H9 (cell line): Measurements from ENCODE around the gene SLC24A3. TPM values are rescaled to one million over a fixed set of nuclear protein-coding genes. Genes with fewer than 3 reads are reported as not detected.

Experiments
- DNase-seq: peaks from one replicate; pipeline ENCODE4 v3.0.0-alpha.2; 2017
- H2AFZ ChIP-seq: one replicate; pipeline ENCODE4 v1.6.1; 2013; ENCODE audit warnings: mild to moderate bottlenecking, low read length, control low read depth, moderate library complexity
- H2AK5ac ChIP-seq: 2 replicates; pipeline ENCODE4 v1.6.1; 2013; ENCODE audit warnings: low read length, control low read depth, mixed read lengths; ENCODE audit not compliant: insufficient read length
- H2BK120ac ChIP-seq: one replicate; pipeline ENCODE4 v1.6.1; 2013; ENCODE audit warnings: low read depth, mild to moderate bottlenecking, low read length, control low read depth, inconsistent platforms; ENCODE audit not compliant: poor library complexity, severe bottlenecking
- H2BK12ac ChIP-seq: 2 replicates; pipeline ENCODE4 v1.6.1; 2013; ENCODE audit warnings: low read length, control low read depth, mixed read lengths, low read depth; ENCODE audit not compliant: insufficient read length
- H2BK15ac ChIP-seq: 2 replicates; pipeline ENCODE4 v1.6.1; 2013; ENCODE audit warnings: low read depth, low read length, control low read depth
- H2BK20ac ChIP-seq: one replicate; pipeline ENCODE4 v1.6.1; 2013; ENCODE audit warnings: low read depth, mild to moderate bottlenecking, low read length, control low read depth, inconsistent platforms; ENCODE audit not compliant: poor library complexity, severe bottlenecking
- H2BK5ac ChIP-seq: 2 replicates; pipeline ENCODE4 v1.6.1; 2013; ENCODE audit warnings: low read length, control low read depth, mixed read lengths; ENCODE audit not compliant: insufficient read length
- H3K14ac ChIP-seq: 2 replicates; pipeline ENCODE4 v1.6.1; 2013; ENCODE audit warnings: low read length, control low read depth; ENCODE audit not compliant: insufficient read depth
- H3K18ac ChIP-seq: 2 replicates; pipeline ENCODE4 v1.6.1; 2013; ENCODE audit warnings: low read depth, mild to moderate bottlenecking, mixed read lengths, low read length, control low read depth; ENCODE audit not compliant: insufficient read length
- H3K23ac ChIP-seq: 2 replicates; pipeline ENCODE4 v1.6.1; 2013; ENCODE audit warnings: low read length, control low read depth, mixed read lengths, low read depth; ENCODE audit not compliant: insufficient read length
- H3K23me2 ChIP-seq: 2 replicates; pipeline ENCODE4 v1.6.1; 2013; ENCODE audit warnings: low read depth, mild to moderate bottlenecking, mixed read lengths, low read length, control low read depth; ENCODE audit not compliant: insufficient read length, poor library complexity, severe bottlenecking
- H3K27ac ChIP-seq: 2 replicates; pipeline ENCODE4 v1.5.1; 2013; ENCODE audit warnings: low read length, control low read depth, mixed read lengths, low read depth; ENCODE audit not compliant: insufficient read length
- H3K27me3 ChIP-seq: 2 replicates; pipeline ENCODE4 v1.6.1; 2013; ENCODE audit warnings: low read length, control low read depth, inconsistent platforms; ENCODE audit not compliant: insufficient read depth
- H3K4ac ChIP-seq: 2 replicates; pipeline ENCODE4 v1.6.1; 2013; ENCODE audit warnings: low read depth, mild to moderate bottlenecking, control low read depth, inconsistent platforms, low read length, moderate library complexity
- H3K4me1 ChIP-seq: 2 replicates; pipeline ENCODE4 v1.6.1; 2013; ENCODE audit warnings: low read length, control low read depth, inconsistent platforms; ENCODE audit not compliant: insufficient read depth
- H3K4me2 ChIP-seq: 2 replicates; pipeline ENCODE4 v1.6.1; 2013; ENCODE audit warnings: low read length, control low read depth, mixed read lengths; ENCODE audit not compliant: insufficient read length, insufficient read depth
- H3K56ac ChIP-seq: 2 replicates; pipeline ENCODE4 v1.6.1; 2013; ENCODE audit warnings: low read depth, mild to moderate bottlenecking, mixed read lengths, low read length, control low read depth; ENCODE audit not compliant: insufficient read length
- H3K79me1 ChIP-seq: 2 replicates; pipeline ENCODE4 v1.6.1; 2013; ENCODE audit warnings: low read depth, mild to moderate bottlenecking, moderate library complexity, low read length, control low read depth, inconsistent platforms; ENCODE audit not compliant: insufficient read depth, poor library complexity, severe bottlenecking
- H3K79me2 ChIP-seq: 2 replicates; pipeline ENCODE4 v1.6.1; 2013; ENCODE audit warnings: low read length, control low read depth, inconsistent platforms; ENCODE audit not compliant: insufficient read depth
- H3K9ac ChIP-seq: 2 replicates; pipeline ENCODE4 v1.6.1; 2013; ENCODE audit warnings: low read length, control low read depth, mixed read lengths; ENCODE audit not compliant: insufficient read length; ENCODE audit errors: extremely low read depth
- H3K9me3 ChIP-seq: one replicate; pipeline ENCODE4 v1.6.1; 2013; ENCODE audit warnings: low read depth, low read length, inconsistent platforms; ENCODE audit not compliant: control insufficient read depth
- H3T11ph ChIP-seq: one replicate; pipeline ENCODE4 v1.6.1; 2013; ENCODE audit warnings: mild to moderate bottlenecking, low read length, control low read depth, inconsistent platforms
- H4K20me1 ChIP-seq: one replicate; pipeline ENCODE4 v1.6.1; 2013; ENCODE audit not compliant: control insufficient read depth, insufficient read length, insufficient read depth
- H4K5ac ChIP-seq: 2 replicates; pipeline ENCODE4 v1.6.1; 2013; ENCODE audit warnings: low read depth, mild to moderate bottlenecking, mixed read lengths, low read length, control low read depth; ENCODE audit not compliant: insufficient read length
- H4K8ac ChIP-seq: replicated peaks from 2 replicates; pipeline ENCODE4 v1.6.1; 2013; ENCODE audit warnings: low read length, control low read depth, mixed read lengths, low read depth; ENCODE audit not compliant: insufficient read length
- H4K91ac ChIP-seq: 2 replicates; pipeline ENCODE4 v1.6.1; 2013; ENCODE audit warnings: low read depth, mild to moderate bottlenecking, moderate library complexity, mixed read lengths, low read length, control low read depth; ENCODE audit not compliant: insufficient read length
- H3K27ac Mint-ChIP-seq, 3 experiments: 2 replicates in 2 of 3; 3 replicates in 1 of 3; pipeline ENCODE4 v1.8.0; 2020 to 2021; ENCODE audit warnings: mixed read lengths in 3 of 3, mild to moderate bottlenecking in 1 of 3, moderate library complexity in 1 of 3
- H3K27me3 Mint-ChIP-seq: 2 replicates; pipeline ENCODE4 v1.8.0; 2021; ENCODE audit warnings: low read depth, mild to moderate bottlenecking, moderate library complexity, mixed read lengths
- H3K36me3 Mint-ChIP-seq, 3 experiments: 2 replicates in 2 of 3; 3 replicates in 1 of 3; pipeline ENCODE4 v1.8.0; 2020 to 2021; ENCODE audit warnings: low read depth in 3 of 3, mixed read lengths in 3 of 3; ENCODE audit not compliant: insufficient read depth in 1 of 3
- H3K4me1 Mint-ChIP-seq, 2 experiments: 2 replicates each; pipeline ENCODE4 v1.8.0; 2020; ENCODE audit warnings: mixed read lengths in 2 of 2
- H3K4me3 Mint-ChIP-seq, 2 experiments: 2 replicates in 1 of 2; 3 replicates in 1 of 2; pipeline ENCODE4 v1.8.0; 2020 to 2021; ENCODE audit warnings: mild to moderate bottlenecking in 2 of 2, mixed read lengths in 2 of 2, moderate library complexity in 1 of 2
- H3K9me3 Mint-ChIP-seq, 2 experiments: 2 replicates in 1 of 2; 3 replicates in 1 of 2; pipeline ENCODE4 v1.8.0; 2020; ENCODE audit warnings: mild to moderate bottlenecking in 2 of 2, mixed read lengths in 2 of 2, moderate library complexity in 1 of 2
- CTCF ChIP-seq: fragments of 200-600 bp; sonication (generic); conservative IDR thresholded peaks from 3 replicates; pipeline ENCODE4 v1.8.0; 2021; ENCODE audit warnings: antibody characterized with exemption, mild to moderate bottlenecking
- WGBS: extraction: QIAGEN DNeasy Blood & Tissue Kit; methylation state at CpG from one replicate; pipeline ENCODE4 v1.1.7; 2013; ENCODE audit warnings: missing lambda C conversion rate, low lambda C conversion rate, mixed read lengths; ENCODE audit not compliant: insufficient read length; ENCODE audit errors: extremely low coverage; 5-methylcytosine and 5-hydroxymethylcytosine counted together
- total RNA-seq: library from RNA; stranded (reverse); gene quantifications from 2 replicates; pipeline ENCODE4 v1.2.1, GENCODE V29; 2021

SLC24A3 gene
- total RNA-seq, 1 experiment from 2014 or later = 0.83 TPM

- Histone ChIP-seq H2BK12ac (no peak overlapping the region), H3K23ac (no peak overlapping the region), H3K4ac (no peak overlapping the region), H4K8ac (no peak overlapping the region), H3K79me1 (no peaks in the 10 kb centered on the region), H4K20me1 (no peaks in the 10 kb centered on the region), H2BK15ac (no peak overlapping the region), H3K4me2 (no peak overlapping the region), H3K9ac (no peak overlapping the region), H3K18ac (no peak overlapping the region), H3K27ac (no peak overlapping the region), H3K4me1 (no peaks in the 10 kb centered on the region), H4K5ac (no peak overlapping the region), H3K27me3 (no peaks in the 10 kb centered on the region), H3K9me3 (no peaks in the 10 kb centered on the region), H2BK5ac (no peak overlapping the region), H3K79me2 (no peaks in the 10 kb centered on the region), H3T11ph (no peak overlapping the region), H4K91ac (no peak overlapping the region), H2BK20ac (no peak overlapping the region), H2AFZ (no peak overlapping the region), H3K56ac (no peak overlapping the region), H3K23me2 (no peaks in the 10 kb centered on the region), H3K14ac (no peak overlapping the region), H2BK120ac (no peak overlapping the region), H2AK5ac (no peak overlapping the region)
- no peak for TF ChIP-seq CTCF
- WGBS = no CpG with 5 or more reads among the region's 3 CpGs
- DNase-seq = no peak
- no peaks in the 10 kb centered on the region; a peak in 3 of 7 replicates for H3K36me3 Mint-ChIP-seq
- no peak overlapping the region for H3K4me3 Mint-ChIP-seq
- H3K27me3 Mint-ChIP-seq = no peaks in the 10 kb centered on the region; the same call in 1 of the 2 replicates
- H3K4me1 Mint-ChIP-seq = peaks cover 9 to 21% of the 10 kb centered on the region in 2 experiments
- no peak overlapping the region; a peak in 1 of 7 replicates for H3K27ac Mint-ChIP-seq
- H3K9me3 Mint-ChIP-seq = no peaks in the 10 kb centered on the region
Observed at GRCh38 chr20:19405958-19406357, 193.5 kb downstream of the SLC24A3 start.
